ENCODE results near the gene HSPB7.
"Not testable (repeated sequence)": the region's sequence is repeated elsewhere in the genome, so short reads cannot be mapped to it uniquely, and the experiment has no call there.

HSPB7 gene

DNA sequence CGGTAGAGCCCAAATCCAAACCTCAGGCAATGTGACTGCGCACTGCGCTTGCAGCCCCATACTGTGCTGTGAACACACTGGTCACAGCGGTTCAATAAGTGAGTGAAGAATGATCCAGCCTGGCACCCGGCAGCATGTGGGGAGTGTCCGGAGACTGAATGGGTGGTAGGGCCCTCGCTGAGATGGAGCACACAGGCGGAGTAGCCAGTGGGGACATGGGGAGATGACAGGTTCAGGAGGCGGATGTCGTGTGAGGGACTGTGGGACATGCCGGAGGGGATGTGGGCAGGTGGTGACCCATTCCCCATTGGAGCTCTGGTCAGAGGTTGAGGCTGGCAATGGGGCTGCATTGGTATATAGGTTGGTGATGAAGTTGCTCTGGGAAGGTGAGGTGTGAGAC lies 8.2 kb downstream of the HSPB7 start:
- in situ Hi-C loops (cut with HindIII; ENCODE audit: low sequenced_read_pairs): no loop called here

DNA sequence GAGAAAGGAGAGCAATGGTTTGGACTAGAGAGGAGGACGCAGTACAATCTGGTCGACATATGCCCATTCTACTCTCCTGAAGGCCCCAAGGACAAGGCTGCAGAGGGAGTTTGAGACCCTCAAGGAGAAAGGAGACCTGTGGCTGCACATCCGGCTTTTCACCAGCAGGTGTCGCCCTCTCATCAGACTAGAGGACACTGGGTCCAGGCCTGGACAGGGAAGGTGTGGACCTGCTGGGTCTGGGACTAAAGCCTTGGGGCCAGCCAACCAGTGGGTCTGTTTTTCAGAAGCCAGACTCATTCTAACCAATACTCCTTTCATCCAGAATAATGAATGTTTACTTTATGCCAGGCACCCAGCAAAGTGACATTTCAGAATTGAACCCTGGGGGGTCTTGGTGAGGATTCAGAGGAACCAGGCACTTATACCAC lies 8.8 kb downstream of the HSPB7 start:
- in situ Hi-C loops (cut with HindIII; ENCODE audit: low sequenced_read_pairs): no loop called here

DNA sequence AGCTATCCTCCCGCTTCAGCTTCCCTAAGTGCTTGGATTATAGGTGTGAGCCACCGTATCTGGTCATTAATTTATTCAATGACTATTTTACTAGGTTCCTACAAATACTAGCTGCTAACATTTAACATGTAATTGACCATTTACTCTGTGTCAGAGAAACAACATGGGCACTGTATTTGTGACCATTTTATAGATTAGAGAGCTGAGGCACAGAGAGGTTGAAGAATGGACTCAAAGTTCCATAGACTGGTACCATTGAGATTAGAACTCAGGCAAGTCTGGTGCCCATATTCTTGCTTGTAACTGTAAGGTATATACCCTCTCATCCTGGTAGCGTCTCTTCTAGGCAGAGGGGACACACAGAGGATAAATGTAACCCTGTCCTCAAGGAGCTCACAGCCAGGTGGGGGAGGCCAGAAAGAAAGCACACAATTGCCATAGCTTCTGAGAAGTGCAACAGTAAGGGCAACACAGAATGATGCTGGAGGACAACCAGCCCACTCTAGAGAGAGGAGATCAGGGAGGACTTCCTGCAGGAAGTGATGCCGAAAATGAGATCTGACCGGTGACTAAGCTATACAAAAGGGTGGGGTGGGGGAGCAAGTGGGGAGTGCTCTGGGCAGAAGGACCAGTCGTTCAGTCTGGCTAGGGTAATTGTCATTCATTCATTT lies 10.0 kb downstream of the HSPB7 start:
- in situ Hi-C loops (cut with HindIII; ENCODE audit: low sequenced_read_pairs): no loop called here

DNA sequence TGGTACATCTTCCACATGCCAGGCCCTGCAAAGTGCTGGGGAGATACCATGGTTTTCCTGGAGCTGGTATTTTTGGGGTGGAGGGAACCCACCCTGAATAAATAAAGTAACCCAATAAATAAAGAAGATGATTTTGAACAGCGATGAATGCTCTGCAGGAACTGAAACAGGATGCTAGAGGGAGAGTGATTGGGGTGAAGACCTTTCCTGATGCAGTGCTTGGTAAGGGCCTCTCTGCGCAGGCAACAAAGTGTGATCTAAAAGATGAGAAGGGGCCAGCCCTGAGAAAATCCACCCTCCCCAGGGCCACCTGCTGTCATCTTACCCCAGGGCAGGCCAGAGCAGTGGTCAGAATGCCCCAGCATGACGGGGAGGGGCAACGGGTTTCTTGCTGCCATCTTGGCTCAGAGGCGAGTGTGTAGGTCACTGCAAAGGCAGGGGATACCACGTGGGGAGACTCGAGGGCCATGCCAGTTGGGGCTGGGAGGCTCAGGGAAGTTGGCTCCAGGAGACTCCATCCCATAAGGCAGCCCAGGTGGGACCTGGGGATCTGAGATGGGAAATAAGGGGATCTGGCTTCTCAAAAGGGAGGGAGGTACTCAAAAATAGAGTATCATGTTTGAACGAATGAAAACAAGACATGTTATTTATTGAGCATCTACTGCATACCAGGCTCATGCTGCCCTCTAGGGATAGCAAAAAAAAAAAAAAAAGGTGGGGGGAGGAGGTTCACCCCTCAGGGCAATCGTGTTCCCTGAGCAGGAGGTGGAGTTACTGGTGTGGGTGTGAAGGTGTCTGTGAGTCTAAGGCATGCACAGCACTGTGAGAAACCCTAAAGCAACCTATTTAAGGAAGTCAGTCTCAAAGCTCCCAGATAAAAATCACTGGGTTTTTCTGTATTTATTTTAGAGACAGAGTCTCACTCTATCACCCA lies 11.0 kb downstream of the HSPB7 start:
- in situ Hi-C loops (cut with HindIII; ENCODE audit: low sequenced_read_pairs): no loop called here

DNA sequence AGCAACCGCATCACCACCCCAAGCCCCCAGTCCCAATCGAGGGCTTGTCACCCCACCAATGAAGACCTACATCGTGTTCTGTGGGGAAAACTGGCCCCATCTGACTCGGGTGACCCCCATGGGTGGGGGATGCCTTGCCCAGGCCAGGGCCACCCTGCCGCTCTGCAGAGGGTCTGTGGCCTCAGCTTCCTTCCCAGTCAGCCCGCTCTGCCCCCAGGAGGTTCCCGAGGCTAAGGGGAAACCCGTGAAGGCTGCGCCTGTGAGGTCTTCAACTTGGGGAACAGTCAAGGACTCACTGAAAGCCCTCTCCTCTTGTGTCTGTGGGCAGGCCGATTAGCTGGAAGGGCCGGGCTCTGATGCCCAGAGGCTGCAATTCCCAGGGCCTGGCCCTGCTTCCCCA lies 11.8 kb downstream of the HSPB7 start:
- in situ Hi-C loops (cut with HindIII; ENCODE audit: low sequenced_read_pairs): no loop called here

DNA sequence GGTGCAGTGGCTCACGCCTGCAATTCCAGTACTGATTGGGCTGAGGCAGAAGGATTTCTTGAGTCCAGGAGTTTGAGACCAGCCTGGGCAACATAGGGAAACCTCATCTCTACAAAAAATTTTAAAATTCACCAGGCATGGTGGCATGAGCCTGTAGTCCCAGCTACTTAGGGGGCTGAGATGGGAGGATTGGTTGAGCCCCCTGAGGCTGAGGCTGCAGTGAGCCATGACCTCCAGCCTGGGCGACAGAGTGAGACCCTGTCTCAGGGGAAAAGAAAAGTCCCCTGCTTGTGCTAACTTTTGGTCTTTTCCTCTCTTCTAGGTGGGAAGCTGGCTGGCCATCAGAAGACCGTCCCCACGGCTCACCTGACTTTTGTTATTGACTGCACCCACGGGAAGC lies 12.2 kb downstream of the HSPB7 start:
- in situ Hi-C loops (cut with HindIII; ENCODE audit: low sequenced_read_pairs): no loop called here

DNA sequence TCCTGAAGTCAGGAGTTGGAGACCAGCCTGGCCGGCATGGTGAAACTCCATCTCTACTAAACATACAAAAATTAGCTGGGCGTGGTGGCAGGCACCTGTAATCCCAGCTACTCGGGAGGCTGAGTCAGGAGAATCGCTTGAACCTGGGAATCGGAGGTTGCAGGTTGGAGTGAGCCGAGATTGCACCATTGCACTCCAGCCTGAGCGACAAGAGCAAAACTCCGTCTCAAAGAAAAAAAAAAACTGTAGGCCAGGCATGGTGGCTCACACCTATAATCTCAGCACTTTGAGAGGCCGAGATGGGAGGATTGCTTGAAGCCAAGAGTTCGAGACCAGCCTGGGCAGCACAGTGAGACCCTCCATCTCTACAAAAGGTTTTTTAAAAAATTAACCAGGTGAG lies 16.6 kb downstream of the HSPB7 start:
- in situ Hi-C loops (cut with HindIII; ENCODE audit: low sequenced_read_pairs): not testable (repeated sequence)

DNA sequence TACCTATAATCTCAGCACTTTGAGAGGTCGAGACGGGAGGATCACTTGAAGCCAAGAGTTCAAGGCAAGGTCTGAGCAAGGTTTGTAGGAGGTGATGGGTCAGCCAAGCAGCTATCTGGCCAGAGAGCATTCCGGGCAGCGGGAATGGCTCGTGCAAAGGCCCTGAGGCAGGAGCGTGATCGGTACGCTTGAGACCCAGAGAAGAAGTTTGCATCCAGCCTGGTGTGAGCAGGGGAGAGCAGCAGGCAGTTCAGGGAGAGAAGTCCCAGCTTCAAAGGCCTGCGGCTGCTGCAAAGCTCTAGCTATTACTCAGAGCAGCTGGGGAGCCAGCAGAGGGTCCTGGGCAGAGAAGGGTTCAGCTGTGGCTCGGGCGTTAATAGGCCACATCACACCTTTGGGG lies 18.9 kb downstream of the HSPB7 start:
- in situ Hi-C loops (cut with HindIII; ENCODE audit: low sequenced_read_pairs): no loop called here

DNA sequence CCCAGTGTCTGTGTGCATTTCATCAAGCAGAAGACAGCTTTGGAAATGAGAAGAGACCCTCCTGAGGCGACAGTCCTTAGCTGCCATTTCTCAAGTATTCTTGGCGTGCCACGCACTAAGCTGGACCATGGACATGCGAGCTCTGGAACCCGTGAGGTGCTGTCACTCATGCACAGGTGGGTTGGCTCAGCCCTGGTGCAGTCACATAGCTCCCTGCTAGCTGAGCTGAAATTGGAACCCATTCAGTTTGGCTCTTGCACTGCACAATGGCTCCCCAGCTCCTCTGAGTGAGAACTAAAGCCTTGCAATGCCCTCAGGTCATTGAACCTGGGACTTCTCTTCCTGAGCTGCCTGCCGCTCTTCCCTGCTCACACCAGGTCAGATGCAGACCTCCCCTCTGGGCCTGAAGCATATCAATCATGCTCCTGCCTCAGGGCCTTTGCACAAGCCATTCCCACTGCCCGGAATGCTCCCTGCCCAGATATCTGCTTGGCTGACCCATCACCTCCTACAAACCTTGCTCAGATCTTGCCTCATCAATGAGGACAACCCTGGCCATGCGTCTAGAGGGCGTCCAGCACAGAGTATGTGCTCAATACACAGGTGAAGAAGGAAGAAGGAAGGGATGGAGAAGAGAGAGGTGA lies 20.1 kb downstream of the HSPB7 start:
- in situ Hi-C loops (cut with HindIII; ENCODE audit: low sequenced_read_pairs): no loop called here

DNA sequence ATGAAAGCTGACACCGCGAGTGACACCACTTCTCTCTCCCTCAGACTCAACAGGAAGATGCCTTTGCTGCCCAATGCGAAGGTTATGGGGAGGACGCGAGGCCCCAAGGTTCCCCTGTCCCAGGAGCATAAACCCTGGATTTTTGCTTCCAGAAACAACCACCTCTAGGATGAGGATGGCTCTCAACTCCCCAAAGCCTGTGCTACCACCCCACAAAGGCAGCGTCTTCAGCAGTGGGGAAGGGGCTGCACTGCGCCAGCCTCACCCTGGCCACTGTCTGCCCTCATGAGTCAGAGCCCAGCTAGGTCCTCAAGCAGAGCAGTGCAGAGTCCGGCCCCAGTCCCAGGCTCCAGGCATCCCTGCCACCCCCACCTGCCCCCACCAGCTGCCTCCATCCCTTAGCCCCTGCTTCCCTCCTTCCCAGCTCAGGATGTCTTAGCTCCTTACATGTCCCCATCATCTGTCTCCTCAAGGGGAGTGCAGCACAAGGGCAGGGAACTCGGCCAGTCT lies 20.7 kb downstream of the HSPB7 start:
- in situ Hi-C loops (cut with HindIII; ENCODE audit: low sequenced_read_pairs): no loop called here

DNA sequence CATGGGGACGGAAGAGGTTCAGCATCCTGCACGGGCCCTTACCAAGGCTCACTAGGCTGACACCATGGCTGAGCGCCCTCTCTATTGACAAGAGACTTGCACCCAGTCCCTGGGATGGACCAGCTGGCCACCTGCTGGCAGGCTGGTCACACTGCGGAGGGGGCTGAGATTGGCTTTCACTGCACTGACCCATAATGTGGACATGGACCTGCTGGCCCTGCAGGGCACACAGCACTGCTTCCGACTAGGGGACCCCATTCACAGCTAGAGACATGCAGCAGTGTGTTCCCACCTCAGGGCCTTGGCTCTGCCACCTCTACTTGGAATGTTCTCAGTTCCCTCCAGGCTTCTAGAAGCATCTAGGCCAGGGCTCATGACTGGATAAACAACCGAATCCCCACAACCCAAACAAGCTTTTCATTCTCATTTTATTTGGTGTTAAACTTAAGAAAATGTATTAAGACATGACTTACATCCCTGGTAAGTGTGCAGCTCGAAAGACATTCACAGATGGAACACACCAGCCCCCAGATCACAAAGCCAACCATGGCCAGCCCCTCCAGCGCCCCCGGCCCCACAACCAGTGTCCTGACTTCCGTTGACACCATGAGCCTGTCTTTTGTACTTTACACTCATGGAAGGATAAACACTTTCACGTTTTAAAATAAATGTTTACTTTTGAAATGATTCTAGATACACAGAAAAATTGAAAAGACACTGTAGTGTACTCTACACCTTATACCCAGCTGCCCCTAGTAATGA lies 23.1 kb downstream of the HSPB7 start:
- in situ Hi-C loops (cut with HindIII; ENCODE audit: low sequenced_read_pairs): no loop called here

DNA sequence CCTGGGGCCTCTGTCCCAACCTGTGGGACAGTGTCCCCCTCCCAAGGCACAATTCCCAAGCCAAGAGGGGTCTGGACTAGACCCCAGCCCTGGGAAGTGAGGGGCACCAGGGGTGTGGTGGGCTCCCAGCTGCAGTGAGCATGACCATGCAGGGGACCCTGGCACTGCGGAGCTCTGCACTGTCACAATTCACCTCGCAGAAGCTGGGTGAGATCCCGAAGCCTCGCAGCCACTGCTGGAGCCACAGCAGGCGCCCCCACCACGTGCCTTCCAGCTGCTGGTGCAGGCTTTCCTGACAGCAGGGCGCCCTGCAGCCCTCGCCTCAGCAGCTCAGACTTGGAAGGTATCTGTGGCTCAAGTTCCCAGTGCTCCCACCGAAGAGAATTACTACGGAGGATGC lies 23.8 kb downstream of the HSPB7 start:
- in situ Hi-C loops (cut with HindIII; ENCODE audit: low sequenced_read_pairs): no loop called here

DNA sequence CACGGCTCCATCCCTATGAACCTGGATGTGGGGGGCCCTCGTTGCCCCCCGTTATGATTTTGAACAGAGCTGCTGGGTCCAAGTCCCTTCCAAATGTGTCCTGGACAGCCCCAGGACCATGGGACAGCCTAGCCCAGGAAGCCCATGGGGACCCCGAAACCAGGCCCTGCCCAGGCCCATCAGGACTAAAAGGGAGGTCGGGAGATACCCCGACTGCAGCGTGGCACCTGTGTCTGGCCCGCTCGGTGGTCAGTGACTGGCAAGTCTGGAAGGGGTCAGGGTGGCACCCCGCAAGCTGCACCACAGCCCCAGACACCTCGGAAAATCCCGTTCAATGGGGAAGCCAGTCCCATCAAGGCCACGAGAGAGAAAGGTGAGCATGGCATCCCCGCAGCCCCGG lies 24.2 kb downstream of the HSPB7 start:
- in situ Hi-C loops (cut with HindIII; ENCODE audit: low sequenced_read_pairs): no loop called here

DNA sequence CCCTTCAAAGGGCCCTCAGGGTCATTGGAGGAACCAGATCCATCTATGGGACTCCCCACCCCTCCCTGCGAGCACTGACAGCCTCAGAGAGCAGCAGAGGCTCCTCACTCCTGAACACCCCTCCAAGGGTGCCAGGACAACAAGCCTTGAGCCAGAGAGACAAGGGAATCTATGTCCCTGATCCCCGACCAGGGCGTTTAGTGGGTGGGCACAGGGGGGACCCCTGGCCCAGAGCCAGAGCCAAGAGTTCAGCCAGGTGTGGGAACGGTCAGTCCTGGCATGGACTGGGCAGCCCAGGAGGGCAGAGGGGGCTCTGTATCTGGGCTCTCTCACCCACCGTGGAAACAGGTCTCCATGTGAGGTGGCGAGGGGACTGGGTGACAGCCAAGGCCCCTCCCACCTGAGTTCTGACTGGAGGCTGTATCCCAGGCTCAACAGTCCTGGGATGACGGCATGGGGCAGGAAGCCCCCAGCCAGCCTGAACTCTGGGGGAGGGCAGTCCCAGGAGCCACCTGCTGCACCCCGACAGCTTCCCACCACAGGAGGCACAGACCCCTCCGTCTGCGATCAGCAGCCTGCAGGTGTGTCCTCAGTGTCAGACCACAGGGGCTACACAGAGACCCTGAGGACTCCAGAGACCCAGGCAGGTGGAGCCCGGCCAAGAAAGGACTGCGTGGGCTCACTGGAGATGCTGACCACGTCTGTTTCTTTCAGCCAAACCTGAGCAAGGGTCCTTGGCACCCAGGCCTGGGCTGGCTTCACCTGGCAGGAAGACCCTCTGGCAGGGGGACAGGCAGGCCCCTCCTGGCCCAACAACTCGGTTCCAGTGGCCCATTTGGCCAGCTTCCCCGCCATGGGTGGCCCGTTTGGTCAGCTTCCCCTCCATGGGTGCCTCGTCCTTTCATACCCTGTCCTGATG lies 25.0 kb downstream of the HSPB7 start:
- in situ Hi-C loops (cut with HindIII; ENCODE audit: low sequenced_read_pairs): no loop called here

DNA sequence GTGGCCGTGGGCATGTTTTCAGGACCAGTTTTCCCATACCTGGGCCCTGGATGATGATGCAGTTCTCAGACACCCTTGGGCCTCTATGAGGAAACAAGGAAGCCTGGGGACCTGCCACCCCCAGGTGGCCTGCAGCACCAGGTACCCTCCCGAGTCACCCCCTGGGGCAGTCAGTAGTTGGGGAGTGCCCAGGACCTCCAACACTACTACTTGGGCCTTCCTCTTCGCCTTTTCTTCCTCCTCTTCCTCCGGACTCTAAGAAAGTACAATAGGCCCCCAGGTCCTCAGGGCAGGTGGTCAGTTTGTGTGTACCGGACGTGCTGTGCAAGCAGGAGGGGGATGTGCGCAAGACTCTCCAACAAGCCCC lies 25.7 kb downstream of the HSPB7 start:
- in situ Hi-C loops (cut with HindIII; ENCODE audit: low sequenced_read_pairs): no loop called here

DNA sequence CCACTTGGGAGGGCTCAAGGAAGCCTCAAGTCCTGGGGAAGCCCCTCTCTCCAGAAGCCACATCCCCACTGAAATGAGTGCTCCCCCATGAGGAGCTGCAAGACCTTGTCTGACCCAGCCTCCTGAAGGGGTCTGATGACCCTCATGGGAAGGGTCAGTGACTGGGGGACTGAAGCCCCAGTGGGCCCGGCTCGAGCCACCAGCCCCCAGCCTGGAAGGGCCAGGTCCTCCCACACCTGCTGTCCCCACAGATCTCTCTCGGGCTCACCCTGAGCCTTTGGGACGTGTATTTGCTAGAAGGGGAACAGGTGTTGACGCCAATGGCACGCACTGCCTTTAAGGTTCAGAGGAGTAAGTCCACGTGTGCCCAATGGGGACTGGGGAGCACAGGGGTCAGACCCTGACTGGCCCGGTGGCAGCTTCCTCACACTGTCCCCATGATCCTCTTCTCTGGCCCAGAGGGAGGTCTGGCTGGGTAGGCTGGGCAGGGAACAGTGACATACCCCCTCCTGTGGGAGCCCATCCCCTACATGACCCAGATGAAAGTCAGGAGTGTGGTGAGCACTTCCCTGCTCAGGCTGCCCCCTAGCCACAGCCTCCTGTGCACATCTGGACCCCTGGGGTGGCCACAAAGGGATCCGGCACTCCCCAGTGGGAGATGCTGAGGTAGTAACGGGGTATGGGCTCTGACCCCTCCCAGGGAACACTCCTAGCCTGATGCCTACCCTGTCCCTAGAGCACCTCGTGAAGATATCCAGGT lies 26.2 kb downstream of the HSPB7 start:
- in situ Hi-C loops (cut with HindIII; ENCODE audit: low sequenced_read_pairs): no loop called here

DNA sequence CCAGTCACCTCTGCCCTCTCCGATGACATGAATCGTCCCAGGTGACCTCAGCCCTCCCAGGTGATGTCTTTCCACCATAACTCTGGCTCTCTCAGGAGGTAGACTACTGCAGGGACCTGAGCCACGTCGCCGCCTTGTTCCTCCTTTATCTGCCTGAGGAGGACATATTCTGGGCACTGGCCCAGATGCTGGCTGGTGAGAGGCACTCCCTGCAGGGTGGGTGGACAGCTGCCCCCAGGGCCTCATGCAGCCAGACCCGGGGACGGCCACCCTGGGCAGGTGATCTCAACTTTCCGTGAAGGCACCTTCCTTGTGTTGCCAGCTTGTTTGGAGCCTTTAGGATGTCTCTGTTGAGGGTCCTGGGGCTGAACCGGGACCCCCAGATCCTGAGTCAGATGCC lies 28.1 kb downstream of the HSPB7 start:
- in situ Hi-C loops (cut with HindIII; ENCODE audit: low sequenced_read_pairs): no loop called here

DNA sequence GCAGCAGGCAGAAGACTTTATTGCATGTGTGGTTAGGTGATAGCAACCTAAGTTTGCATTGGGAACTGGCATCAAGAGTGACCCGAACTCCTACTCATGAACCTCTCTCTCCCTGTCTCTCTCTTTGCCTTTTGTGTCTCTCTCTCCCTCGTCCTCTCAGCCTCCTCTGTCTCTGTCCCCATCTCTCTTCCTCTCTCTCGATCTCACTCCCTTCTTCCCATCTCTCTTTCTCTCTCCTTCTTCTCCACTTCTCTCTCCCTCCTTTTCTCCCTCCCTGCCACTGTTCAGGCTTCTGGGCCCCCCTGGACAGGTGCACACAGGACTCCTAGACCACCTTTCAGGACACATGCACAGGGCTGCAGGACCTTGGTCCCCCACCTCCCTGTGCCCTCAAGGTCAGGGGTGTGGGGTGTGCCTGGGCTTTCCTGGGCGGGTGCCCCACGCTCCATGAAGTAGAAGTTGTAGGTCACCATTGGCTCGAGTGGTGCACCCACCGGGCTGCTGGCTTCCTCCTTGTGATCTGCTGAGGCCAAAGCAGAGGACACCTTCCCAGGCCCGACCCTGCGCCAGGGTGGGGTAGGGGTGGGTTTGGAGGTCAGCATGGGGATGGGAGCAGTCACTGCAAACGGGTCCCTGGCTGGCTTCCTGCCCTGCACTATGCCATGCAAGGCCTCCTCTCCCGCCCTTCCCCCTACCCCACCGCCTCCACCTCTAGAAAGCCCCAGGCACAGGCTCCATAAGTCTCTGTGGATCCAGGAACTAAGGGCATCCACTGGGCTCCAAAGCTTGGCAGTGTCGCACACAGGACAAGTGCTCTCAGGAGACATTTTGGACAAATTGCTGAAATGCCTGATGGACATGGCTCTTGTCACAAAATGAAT lies 28.7 kb downstream of the HSPB7 start:
- in situ Hi-C loops (cut with HindIII; ENCODE audit: low sequenced_read_pairs): no loop called here
